GM18861 (cell line): ENCODE results near the gene WWC2.
"Not testable (repeated sequence)": the region's sequence is repeated elsewhere in the genome, so short reads cannot be mapped to it uniquely, and the experiment has no call there.

Source experiments
- ATAC-seq: cut with Tn5 transposase; IDR thresholded peaks from one replicate; pipeline ENCODE4 v1.9.1; 2021; ENCODE audit not compliant: unreplicated experiment

The WWC2 gene

DNA sequence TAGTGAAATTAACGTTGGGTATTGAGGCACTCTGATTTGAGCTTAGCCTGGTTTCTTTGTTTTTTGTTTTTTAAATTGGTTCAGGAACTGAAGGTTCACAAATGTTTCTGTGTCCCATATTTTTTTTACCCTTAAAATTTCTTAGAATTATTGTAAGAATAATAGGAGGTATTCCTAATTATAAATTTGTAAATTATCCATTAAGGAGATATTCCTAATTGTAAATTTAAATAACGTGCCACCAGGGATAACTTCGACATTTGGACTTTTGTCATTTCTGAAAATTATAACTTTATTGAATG lies 1.2 kb downstream of the WWC2 start:
- no peak for ATAC-seq

DNA sequence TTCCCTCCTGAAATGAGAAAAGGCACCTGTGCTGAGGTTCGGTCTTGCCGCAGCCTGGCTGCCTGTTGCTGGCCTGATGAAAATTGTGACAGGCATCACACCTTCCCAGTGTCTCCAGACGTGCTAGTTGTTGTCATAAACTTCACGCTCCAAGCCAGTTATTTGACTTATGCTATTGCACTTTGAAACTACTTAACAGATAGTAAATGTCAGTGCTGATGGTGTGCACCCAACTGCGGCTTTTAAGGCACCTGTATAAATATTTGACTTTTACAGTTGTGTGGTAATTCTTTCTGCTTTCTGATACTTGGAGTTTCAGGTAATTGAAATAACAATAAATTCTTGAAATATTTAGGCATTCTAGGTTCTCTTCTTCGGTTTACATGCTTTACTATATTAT lies 1.8 kb downstream of the WWC2 start:
- no peak for ATAC-seq

DNA sequence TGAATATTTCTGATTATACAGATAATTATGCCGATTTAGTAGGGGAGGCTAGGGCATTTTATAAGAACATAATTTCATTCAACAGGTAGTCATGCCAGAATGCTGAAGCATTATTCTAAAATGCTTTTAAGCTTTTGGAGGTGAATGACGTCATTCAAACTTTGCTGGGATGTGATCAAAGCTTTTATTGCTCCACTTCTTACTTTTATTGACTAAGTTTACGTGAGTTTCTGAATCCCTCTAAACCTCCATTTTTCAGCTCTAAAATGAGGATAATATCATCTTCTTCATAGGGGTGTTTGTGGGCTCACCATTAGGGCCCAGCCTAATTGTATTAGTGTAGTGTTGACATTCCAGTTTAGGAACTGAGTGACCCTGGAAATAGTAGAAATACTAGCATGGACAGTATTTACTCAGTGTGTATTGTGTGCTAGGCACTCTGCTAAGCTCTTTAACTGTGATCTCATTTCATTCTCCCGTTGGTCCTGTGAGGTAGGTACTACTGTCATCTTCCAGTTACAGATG lies 3.0 kb downstream of the WWC2 start:
- ATAC-seq, result no peak

DNA sequence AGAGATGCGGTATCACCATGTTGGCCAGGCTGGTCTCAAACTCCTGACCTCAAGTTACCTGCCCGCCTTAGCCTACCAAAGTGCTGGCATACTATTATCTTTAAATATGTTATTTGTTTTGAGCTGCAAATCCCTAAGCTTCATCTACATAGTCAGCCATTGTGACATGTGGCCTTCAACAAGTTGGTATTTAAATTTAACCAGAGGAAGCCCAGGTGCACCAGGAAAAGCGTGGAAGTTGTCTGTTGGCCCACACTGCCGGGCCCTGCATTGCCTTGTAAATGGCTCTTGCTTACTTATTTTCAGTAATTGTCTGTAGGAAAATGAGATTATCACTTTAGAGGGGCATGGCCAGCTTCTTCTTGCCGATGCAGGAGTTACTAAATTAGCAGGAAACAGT lies 6.0 kb downstream of the WWC2 start:
- no peak for ATAC-seq

DNA sequence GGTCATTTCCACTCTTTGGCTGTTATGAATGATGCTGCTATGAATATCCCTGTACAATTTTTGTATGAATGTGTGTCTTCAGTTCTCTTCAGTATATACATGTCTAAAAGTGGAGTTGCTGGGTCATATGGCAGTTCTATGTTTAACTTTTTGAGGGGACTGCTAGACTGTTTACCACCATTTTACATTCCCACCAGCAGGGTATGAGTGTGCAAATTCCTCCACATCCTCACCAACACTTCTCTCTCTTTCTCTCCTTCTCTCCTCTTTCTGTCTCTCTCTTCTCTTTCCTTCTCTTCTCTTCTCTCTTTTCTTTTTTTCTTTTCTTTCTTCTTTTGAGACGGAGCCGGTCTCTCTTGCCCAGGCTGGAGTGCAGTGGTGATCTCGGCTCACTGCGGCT lies 7.8 kb downstream of the WWC2 start:
- no peak for ATAC-seq

DNA sequence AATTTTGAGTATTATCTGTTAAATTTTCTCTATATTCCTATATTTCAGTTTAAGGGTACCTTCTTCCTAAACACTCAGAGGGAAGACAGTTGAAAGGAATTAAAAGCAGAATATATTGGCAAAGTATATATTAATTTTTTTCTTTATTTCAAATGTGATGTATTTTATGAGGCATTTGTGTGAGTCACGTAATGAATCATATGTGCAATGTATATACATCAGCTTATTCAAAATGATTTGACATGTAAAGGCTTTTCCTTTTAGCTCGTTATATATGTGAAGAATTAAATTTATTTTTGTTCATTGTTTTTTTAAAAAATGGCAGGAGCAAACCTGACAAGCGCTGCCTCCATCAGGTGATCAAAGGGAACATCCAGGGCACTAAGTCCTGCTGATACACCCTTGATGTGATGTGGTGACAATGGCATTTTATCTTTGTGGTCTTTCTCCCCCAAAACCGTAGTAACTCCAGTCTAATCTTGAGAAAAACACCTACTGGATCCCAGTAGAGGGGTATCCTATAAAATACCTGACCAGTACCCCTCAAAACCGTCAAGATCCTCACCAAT lies 8.9 kb downstream of the WWC2 start:
- no peak for ATAC-seq

DNA sequence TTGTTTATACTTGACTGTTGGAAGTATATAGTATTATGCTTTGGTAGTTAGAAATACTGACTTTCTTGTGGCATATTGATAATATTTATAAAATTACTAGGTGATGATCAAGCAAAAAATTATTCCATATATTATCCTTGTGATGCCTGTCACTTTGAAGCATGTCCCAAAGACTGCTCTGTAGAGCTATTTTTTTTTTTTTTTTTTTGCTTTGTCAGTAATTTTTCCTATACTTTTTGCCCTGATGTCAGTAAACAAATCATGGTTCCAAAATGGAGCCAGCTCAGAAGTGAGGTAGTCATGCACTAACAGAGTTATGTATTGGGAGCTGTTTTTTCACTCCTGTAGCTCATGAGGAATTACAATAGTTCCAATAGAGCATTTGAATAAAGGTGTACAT lies 11.2 kb downstream of the WWC2 start:
- ATAC-seq, result no peak

DNA sequence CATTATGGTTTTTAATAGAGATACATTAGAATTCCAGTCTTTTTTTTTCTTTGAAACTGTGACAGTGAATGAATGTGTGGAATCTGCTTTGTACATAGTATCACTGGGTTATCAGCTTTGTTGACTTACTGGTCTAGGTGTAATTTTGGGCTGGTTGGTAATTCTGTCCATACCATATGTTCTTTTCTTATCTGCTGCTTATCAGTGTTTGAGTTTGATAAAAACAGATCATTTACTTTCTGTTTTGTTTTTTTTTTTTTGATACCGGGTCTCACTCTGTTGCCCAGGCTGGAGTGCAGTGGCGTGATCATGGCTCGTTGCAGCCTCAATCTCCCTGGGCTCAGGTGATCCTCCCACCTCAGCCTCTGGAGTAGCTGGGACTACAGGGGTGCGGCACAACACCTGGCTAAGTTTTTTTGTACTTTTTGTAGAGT lies 12.4 kb downstream of the WWC2 start:
- no peak for ATAC-seq

DNA sequence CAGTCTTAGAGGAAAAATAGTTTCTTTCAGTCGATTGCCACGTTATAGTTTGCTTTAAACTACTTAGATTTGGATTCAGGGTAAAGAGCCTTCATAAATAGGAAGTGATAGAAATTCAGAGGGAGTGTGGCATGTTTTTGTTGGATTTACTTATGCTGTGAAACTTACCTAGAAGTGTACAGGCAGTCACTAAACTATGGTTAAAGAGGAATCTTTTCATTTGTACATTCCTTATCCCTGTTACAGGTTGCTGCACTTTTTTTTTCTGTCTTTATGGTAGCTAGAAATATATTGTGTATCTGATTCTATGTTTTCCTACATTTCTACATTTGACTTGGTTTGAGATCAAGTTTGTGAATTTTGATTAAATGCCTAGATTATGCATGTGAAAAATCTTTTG lies 19.1 kb downstream of the WWC2 start:
- no peak for ATAC-seq

DNA sequence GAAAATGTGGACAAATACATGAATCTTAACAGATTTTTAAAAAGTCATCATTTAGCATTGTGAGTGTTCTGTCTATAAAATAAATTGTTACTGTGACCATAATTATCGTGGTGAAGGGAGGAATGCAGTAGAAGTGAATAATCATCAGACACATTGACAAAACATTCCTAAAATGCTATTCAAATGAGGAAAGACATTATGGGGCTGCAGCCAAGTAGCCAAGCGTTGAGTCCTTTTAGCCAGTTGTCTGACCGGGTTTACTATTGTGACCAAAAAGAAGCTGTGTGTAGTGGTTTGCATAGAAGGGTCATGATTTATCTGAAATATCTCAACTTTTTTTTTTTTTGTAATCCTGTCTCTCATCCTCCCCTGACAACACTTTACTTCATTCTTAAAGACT lies 19.5 kb downstream of the WWC2 start:
- ATAC-seq, result no peak

DNA sequence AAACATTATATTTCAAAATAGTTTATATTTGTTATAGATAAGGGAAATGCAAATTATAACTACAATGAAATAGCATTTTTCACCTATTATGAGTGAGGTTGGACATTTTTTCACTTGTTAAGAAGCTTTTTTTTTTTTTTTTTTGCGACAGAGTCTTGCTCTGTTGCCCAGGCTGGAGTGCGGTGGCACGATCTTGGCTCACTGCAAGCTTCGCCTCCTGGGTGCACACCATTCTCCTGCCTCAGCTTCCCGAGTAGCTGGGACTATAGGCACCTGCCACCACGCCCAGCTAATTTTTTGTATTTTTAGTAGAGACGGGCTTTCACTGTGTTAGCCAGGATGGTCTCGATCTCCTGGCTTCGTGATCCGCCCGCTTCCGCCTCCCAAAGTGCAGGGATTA lies 22.6 kb downstream of the WWC2 start:
- not testable (repeated sequence) for ATAC-seq

DNA sequence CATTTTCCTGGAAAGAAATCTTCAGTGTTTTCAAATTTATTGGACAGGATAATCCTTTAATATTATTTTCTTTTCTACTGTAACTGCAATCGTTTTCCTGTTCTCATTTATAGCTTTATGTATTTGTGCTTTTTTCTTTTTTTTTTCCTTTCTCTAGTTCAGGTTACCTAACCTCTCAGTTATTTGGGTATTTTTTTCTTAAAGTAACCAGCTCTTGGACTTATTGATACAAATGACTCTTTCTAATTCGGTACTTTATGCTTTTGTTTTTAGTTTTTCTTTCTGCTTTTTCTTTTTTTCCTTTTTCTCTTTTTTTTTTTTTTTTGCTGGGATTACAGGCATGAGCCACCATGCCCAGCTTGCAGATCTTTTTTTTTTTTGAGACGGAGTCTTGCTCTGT lies 25.2 kb downstream of the WWC2 start:
- ATAC-seq, result no peak

DNA sequence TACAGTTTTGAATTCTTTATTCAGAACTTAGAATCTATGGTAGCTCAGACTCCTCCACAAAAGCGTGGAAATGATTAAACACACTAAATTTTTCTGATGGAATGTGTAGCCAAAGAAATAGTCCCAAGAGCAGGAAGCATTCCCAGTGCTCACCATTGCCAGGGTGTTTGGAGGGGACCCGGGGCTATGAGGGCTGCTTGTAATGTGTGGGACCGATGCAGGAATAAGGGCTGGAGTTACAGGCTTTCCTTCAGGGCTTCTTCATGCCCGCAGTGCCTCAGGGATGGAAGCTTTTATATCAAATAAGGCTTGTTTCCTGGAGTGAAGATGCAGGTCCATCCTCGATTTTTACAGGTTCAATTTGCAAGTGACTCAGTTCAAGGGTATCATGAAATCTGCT lies 25.8 kb downstream of the WWC2 start:
- no peak for ATAC-seq

DNA sequence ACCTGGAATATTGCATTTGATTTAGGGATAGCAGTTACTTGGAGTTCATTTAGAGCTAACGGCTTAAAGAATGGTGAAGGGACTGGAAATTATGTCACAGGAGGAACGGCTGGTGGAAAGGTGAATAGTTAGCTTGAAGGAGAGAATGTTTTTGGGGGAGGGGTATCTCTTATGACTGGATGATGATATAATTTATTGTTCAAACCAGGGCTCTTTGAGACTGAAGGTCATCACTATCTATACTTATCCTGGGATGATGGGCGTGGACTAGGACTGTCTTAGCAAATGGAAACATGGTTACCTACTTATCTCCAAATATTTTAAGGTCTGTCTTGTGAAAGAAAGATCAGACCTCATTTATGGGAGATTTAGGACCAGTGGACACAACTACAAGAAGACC lies 30.1 kb downstream of the WWC2 start:
- ATAC-seq, result no peak

DNA sequence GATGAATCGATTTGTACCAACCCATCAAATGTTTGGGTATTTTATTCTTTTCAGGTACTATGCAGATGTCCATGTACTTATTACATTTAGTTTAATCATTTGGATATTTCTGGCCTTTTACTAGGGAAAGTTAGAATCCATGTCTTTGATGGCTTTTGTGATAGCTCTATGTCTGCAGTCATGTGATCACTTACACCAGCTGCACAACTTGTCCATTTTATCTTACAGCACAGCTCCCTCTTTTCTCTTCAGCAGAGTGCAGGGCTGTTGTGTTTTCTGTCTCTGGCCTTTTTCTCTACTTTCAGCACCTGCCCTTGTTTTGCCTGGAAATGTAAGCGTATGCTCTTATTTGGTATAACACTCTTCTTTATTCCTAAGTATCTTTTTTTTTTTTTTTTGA lies 30.6 kb downstream of the WWC2 start:
- ATAC-seq, result no peak

DNA sequence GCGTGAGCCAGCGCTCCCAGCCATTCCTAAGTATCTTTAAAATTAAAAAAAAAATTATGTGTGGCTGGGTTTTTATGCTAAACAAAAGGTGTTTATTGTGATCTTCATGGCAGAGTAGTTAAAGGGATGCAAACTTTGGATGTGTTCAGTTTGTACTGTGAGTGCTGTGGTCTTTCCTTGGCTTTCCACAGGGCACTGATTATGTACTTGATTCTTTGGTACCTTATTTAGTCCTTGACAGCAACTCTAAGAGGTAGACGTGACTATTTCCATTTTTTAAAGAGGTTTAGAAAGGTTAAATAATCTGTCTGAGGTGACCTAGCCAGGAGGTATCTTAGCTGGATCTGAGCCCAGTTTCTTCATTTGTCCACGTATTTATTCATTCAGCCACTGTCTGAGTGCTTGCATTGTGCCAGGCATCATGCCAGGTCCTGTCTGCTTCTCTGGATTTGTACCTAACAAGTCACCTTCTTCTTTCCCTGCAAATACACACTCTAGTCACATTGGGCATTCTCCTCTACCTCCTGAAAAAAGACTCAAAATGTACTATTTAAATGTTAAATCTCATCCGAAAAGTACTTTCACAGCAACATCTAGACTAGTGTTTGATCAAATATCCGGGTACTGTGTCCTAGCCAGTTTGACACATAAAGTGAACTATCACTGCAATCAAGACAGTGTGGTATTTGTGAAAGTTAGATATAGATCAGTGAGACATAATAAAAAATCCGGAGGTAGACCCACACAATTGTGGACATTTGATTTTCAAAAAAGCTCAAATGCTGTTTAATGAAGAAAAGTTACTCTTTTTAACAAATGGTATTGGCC lies 31.5 kb downstream of the WWC2 start:
- ATAC-seq, result no peak

DNA sequence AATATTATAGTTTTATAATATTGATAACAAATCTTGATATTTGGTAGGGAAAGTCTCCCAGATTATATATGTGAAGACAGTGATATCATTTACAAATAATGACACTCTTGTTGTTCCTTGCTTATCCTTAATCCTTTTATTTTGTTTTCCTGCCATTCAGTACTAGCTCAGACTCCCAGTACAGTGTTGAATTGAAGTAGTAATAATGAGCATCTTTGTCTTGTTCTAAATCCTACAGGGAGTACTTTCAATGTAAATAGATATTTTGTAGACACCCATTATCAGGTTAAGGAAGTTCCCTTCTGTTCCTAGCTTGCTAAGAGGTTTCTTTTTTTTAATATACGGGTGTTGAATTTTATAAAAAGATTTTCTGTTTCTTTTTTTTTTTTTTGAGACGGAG lies 33.0 kb downstream of the WWC2 start:
- no peak for ATAC-seq

DNA sequence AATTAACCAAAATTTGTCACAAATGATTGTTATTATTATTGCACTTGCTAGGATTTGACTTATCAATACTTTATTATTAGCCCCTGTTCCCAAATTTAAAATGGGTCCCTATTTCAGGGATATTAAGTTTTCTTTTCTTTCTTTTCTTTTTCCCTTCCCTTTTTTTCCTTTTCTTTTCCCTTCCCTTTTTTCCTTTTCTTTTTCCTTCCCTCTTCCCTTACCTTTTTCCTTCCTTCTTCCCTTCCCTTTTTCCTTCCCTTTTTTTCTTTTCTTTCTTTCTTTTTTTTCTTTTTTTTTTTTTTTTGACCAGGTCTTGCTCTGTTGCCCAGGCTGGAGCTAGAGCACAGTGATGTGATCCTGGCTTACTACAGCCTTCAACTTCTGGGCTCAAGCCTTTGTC lies 33.8 kb downstream of the WWC2 start:
- no peak for ATAC-seq

DNA sequence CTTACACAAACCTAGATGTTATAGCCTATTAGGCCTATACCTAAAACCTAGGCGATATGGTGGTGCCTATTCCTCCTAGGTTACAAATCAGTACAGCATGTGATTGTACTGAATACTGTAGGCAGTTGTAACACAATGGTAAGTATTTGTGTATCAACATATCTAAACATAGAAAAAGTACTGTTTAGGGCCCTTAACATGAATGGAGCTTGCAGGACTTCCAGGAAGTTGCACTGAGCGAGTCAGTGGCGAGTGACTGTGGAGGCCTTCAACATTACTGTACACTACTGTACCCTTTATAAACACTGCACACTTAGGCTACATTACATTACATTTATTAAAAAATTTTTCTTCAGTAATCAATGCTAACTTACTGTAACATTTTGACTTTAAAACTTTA lies 37.8 kb downstream of the WWC2 start:
- ATAC-seq, result no peak

DNA sequence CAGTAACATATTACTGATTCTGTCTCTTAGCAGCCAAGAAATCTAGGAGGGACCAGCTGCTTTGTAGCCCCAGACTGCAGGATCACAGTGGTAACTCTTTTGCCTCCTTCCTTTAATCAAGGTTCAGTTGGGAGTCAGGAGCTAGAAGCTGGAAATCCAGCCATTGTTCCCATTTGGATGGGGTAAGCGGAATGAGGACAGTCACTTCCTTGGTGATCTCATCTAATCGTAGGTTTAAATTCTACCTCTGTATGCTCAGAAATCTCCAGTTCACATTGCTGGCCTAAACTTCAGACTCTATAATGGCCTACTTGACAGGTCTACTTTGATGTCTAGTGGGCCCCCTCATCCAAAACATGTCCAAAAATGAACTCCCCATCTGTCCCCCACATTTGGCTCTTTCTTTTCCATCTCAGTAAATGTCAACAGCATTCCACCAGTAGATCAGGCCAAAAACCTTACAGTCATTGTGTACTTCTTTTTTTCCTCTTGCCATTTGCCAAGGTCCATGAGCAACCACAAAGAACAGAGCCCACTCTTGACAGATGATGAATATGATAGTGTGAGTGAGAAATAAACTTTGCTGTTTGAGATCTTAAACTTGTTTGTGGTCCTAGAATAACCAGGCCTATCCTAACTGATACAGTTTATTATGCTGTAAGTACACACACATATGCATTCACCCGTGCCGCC lies 40.1 kb downstream of the WWC2 start:
- ATAC-seq, result no peak

DNA sequence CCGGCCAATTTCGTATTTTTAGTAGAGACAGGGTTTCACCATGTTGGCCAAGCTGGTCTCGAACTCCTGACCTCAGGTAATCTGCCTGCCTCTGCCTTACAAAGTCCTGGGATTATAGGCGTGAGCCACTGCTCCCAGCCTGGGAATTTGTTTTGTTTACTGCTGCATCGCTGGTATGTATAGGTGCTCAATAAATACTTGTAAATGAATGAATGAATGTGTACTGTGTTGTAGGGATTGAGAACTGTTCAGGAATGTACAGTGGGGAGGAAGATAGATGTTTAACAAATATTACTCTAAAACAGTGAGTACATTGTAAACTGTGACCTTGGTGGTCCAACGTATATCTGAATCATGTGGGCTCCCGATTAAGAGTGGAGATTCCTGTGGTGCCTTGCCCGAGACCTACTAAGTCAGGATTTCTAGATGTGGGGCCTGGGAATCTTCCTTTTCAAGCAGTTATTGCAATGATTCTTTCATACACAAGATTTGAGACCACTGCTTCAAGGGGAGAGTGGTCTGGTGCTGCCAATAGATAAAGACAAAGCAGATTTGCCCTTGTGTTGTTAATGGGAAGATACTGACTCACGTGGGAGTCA lies 41.0 kb downstream of the WWC2 start:
- no peak for ATAC-seq

DNA sequence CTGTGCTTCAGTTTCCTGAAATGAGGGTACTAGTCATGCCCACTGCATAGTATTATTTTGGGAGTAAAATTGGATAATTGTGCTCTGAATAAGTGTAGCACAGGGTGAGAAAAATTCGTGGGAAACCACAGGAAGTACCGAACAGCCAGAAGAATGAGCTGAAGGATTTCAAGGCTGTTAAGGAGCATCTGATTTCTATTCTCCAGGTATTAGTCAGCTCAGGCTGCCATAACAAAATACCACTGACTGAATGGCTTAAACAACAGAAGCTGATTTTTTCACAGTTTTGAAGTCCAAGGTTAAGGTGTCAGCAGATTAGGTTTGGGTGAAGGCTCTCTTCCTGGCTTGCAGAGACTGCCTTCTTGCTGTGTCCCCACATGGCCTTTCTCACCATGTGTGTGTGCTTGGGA lies 41.9 kb downstream of the WWC2 start:
- ATAC-seq, result no peak
